ENCODE data around the gene SH3PXD2B. TPM values are rescaled to one million over a fixed set of nuclear protein-coding genes. Genes with fewer than 3 reads are reported as not detected.
A peak's percentile ranks its signal among the peaks of the same experiment; 100 is the strongest.

The SH3PXD2B gene
- total RNA-seq (2021; ENCODE audit: unreplicated experiment) (27.5 TPM), Bru-seq, nascent RNA (percentile 63 among the genes with signal in this experiment), BruChase-seq, experiment 1, labeled RNA remaining after a 6-hour chase (percentile 59 among the genes with signal in this experiment), BruChase-seq, experiment 2, labeled RNA remaining after a 2-hour chase (percentile 66 among the genes with signal in this experiment)
- polyA plus RNA-seq (2012) = 13.4 TPM in 2 replicates
- long read RNA-seq, full-length matches to known transcripts = 3 of 19 reads
- long read RNA-seq, partial matches to known transcripts = 9 of 19 reads
- long read RNA-seq, other reads (novel, unspliced or antisense) = 7 of 19 reads

DNA sequence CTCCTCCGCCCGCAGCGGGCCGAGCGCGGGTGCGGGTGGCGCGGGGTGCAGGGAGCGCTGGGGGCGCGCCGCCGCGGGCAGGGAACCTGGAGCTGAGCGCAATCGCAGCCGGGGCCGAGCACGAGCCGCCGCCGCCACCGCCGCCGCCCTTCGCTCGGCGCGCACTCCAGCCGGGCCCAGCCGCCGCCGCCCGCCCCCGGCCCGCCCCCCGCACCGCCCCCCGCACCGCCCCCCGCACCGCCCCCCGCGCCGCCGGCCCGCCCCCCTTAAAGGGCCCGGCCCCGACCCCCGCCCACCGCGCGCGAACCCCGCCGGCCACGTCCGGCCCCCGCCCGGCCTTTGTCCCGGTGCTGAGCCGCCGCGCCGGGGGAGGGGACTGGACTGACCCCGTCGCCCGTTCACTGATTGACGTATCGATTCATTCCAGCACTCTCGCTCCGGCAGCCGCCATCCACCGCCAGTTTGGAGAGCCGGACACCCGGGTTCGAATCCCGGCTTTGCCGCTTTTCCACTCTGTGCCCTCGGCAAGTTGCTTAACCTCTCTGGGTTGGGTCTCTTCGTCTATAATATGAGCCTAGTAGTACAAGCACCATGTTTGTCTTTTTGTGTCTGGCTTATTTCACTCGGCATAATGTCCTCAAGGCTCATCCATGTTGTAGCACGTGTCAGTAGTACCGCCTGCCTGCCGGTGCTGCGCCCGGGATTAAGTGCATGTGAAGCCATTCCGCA lies at the start of gene SH3PXD2B:
TSS of gene SH3PXD2B (minus strand) at position 168 of the 729 bp plus-strand sequence. CDS start 173 bp downstream, outside the sequence.
- peak; percentile 66 for ATAC-seq
- H2AFZ ChIP-seq (ENCODE audit: low read depth, low read length, poor library complexity, severe bottlenecking) = peak within 1 kb of the TSS; percentile 80
- H3K27me3 ChIP-seq (ENCODE audit: insufficient read depth, low read length) = no peaks in the 10 kb centered on the region
- ChIA-PET POLR2A (no interaction called here), CTCF (no interaction called here), RAD21 (ENCODE audit: low non-redundant PET in 1 of 2, low total read pairs in 2 of 2, uncharacterized antibody in 2 of 2, unreplicated experiment in 2 of 2) (no interaction called here)
- H3K9me3 ChIP-seq (ENCODE audit: control insufficient read depth in 1 of 2, insufficient read depth in 1 of 2, low read depth in 1 of 2, low read length in 2 of 2) = no peaks in the 10 kb centered on the region
- no peak for TF ChIP-seq EZH2phosphoT487 (IDR thresholded peaks at IDR 0.05; ENCODE audit: borderline replicate concordance)
- no peak for TF ChIP-seq ZNF274 (IDR thresholded peaks at IDR 0.05; ENCODE audit: low read depth, low read length)
- peak; percentile 65 for TF ChIP-seq POLR2AphosphoS5 (IDR thresholded peaks at IDR 0.05; ENCODE audit: low read depth, low read length)
- TF ChIP-seq ELF1 (IDR thresholded peaks at IDR 0.05; ENCODE audit: borderline replicate concordance, low read depth) = no peak
- TF ChIP-seq SRF (IDR thresholded peaks at IDR 0.05; ENCODE audit: low read depth) = no peak
- TF ChIP-seq, protein P1, sequence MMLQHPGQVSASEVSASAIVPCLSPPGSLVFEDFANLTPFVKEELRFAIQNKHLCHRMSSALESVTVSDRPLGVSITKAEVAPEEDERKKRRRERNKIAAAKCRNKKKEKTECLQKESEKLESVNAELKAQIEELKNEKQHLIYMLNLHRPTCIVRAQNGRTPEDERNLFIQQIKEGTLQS (IDR thresholded peaks at IDR 0.05) = no peak
- TF ChIP-seq TCF7L2 (IDR thresholded peaks at IDR 0.05; ENCODE audit: borderline replicate concordance, extremely low read depth, insufficient read depth, insufficient read length) = no peak
- no peak for TF ChIP-seq SP1 (IDR thresholded peaks at IDR 0.05; ENCODE audit: low read depth)
- no peak for TF ChIP-seq FOSL1 (IDR thresholded peaks at IDR 0.05; ENCODE audit: low read depth)
- TF ChIP-seq POLR2A (IDR thresholded peaks at IDR 0.05; ENCODE audit: borderline replicate concordance, extremely low read depth, insufficient read depth, insufficient read length) = peak; percentile 39
- no peak for TF ChIP-seq CEBPB (IDR thresholded peaks at IDR 0.05; ENCODE audit: low read depth)
- no peak for TF ChIP-seq ZFX (IDR thresholded peaks at IDR 0.05)
- TF ChIP-seq RAD21 (IDR thresholded peaks at IDR 0.05; ENCODE audit: low read depth) = no peak
- peak within 1 kb of the TSS; percentile 68 to 94 for H3K4me3 ChIP-seq (replicated peaks in 1 of 2; ENCODE audit: low read depth in 1 of 2, low read length in 2 of 2)
- peak within 1 kb of the TSS; percentile 60 for H3K27ac ChIP-seq (ENCODE audit: low read depth, low read length)
- no peaks in the 10 kb centered on the region for H4K20me1 ChIP-seq (ENCODE audit: insufficient read depth)
- peaks cover 34% of the 10 kb centered on the region for H3K79me2 ChIP-seq (ENCODE audit: insufficient read depth, low read length)
- H3K36me3 ChIP-seq (ENCODE audit: control insufficient read depth in 1 of 2, insufficient read depth in 2 of 2, low read length in 2 of 2) = peaks cover 0 to under 1% of the 10 kb centered on the region in 2 experiments; a peak in 1 of 4 replicates
- intact Hi-C loops (cut with micrococcal nuclease) = loop anchor here (5.0 to 10.0 kb wide), 2 partner anchors 270 to 542 kb away; partner anchors contain the start of gene STK10
- peak within 1 kb of the TSS; percentile 87 for H3K9ac ChIP-seq (ENCODE audit: low read length)
- H3K9me2 ChIP-seq (ENCODE audit: insufficient read depth) = no peaks in the 10 kb centered on the region
- peaks cover 12 to 44% of the 10 kb centered on the region in 2 experiments for H3K4me1 ChIP-seq (ENCODE audit: control insufficient read depth in 1 of 2, insufficient read depth in 2 of 2, low read length in 2 of 2)
- TSS peak; percentile 86 for BruUV-seq (replicated peaks)
- peak within 1 kb of the TSS; percentile 99 for H3K4me2 ChIP-seq (ENCODE audit: low read length)
- DNase-seq (ENCODE audit: low read depth, low spot score) = no peak

All from HCT116 (cell line).